HK-2 (cell line): ENCODE data around the gene ZSCAN16.

Source experiments
- DNase-seq: peaks from one replicate; pipeline ENCODE4 v3.0.0-alpha.2; 2018; ENCODE audit not compliant: unreplicated experiment

Gene ZSCAN16

GRCh38 chr6:28172006-28172405, 47.6 kb downstream of the ZSCAN16 start:
- DNase-seq = no peak

GRCh38 chr6:28176373-28176772, 52.0 kb downstream of the ZSCAN16 start:
- DNase-seq = no peak
